OCI-LY7 (cell line): Measurements from ENCODE around the gene TECPR2.

Experiments
- CTCF ChIP-seq: fragments of 200-600 bp; sonication (generic); conservative IDR thresholded peaks from 2 replicates; pipeline ENCODE4 v1.5.1; 2014; ENCODE audit warnings: mild to moderate bottlenecking, antibody characterized with exemption, low read length, moderate library complexity, mixed read lengths
- EZH2phosphoT487 ChIP-seq: fragments of 200-600 bp; sonication (generic); IDR thresholded peaks from 2 replicates; pipeline ENCODE4 v1.6.1; 2018; ENCODE audit warnings: low read depth, borderline replicate concordance, mild to moderate bottlenecking, mixed run types, antibody characterized with exemption, low read length, moderate library complexity, mixed read lengths

- no peak for TF ChIP-seq EZH2phosphoT487
- TF ChIP-seq CTCF = no peak
These were observed 145.7 kb downstream of the TECPR2 start for GRCh38 chr14:102508410-102508773.
